Glomerular endothelial cell (primary cell): ENCODE data around the gene C15orf40. TPM values are rescaled to one million over a fixed set of nuclear protein-coding genes. Genes with fewer than 3 reads are reported as not detected.
"Not testable (repeated sequence)": the region's sequence is repeated elsewhere in the genome, so short reads cannot be mapped to it uniquely, and the experiment has no call there.

Source experiments
- DNase-seq: peaks from one replicate; pipeline ENCODE4 v3.0.0-alpha.2; 2011; ENCODE audit warnings: low read depth, low spot score; ENCODE audit errors: extremely low read depth
- total RNA-seq: library from RNA; depleted of rRNA; stranded (reverse); fragments of >200 nt; gene quantifications from 2 replicates; pipeline ENCODE4 v1.2.3, GENCODE V29; 2015

Gene C15orf40
- total RNA-seq, 1 donor from 2014 or later: 8.0 TPM

DNA sequence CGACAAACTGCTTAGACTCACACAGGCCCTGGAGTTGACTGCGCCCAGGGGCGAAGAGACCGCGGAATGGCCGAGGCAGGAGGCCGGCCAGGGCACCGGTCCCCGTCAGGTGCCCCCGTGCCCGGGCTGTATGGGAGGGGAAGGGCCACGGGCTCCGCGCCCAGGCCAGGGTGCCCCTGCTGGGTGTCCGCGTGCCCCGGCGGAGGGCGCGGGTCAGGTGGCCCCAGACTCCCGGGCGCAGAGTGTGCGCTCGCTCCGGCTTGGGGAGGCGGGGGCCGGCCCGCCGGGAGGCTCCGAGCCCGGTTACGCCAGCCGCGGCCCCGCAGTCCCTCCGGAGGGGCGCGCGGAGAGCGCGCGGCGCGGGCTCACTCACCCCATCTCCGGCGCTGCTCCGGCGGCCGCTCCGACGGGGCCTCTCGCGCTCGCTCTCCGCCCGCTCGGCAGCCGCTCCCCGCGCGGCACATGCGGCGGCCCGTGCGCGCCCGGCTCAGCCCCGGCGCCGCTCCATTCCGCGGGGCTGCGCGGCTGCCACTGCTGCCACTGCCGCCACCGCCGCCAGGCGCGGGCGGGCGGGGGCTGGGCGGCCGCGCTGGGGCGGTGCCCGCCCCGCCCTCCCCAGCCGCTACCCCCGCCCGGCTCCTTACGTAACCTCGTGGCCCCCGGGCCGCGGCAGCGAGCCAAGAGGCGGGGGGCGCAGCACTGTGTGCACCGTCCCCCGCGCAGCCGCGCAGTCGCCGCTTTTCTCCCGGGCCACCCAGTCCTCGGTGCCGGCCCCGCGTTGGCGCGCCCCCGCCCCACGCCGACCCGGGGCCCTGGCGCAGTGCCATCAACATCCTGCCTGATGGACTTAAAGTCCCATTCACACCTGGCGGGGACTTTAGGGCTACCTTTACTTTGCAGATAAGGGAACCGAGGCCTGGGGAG, 59.0 kb downstream of the C15orf40 start, which contains the start of gene HOMER2:
TSS of gene HOMER2 (minus strand) at position 563 of the 924 bp plus-strand sequence. CDS start at position 378, 185 bp downstream.
- no peak for DNase-seq

- no peak for DNase-seq
Observed at GRCh38 chr15:82951472-82952157, 59.8 kb downstream of the C15orf40 start.

- no peak for DNase-seq
Observed at GRCh38 chr15:82950746-82951370, 60.6 kb downstream of the C15orf40 start.

GRCh38 chr15:82950295-82950694, 61.1 kb downstream of the C15orf40 start:
- DNase-seq: no peak

- DNase-seq: no peak
Observed at GRCh38 chr15:82946155-82946701, 65.2 kb downstream of the C15orf40 start.

DNA sequence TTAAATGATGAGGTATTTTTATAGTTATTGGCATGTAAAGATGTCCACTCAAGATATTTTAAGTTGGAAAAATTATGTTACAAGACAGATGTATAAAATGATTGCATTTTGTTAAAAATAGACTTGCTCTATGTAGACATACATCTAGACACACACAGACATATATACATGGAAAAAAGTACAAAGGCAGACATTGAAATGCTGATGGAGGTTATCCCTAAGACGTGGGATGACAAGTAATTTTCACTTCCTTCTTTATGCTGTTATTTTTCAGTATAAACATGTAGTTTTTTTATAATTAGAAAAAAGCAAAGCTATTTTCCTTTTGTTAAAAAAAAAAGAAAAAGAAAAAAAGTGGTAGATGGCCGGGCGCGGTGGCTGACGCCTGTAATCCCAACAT, 66.1 kb downstream of the C15orf40 start:
- no peak for DNase-seq

- no peak for DNase-seq
Observed at GRCh38 chr15:82944821-82945220, 66.6 kb downstream of the C15orf40 start.

DNA sequence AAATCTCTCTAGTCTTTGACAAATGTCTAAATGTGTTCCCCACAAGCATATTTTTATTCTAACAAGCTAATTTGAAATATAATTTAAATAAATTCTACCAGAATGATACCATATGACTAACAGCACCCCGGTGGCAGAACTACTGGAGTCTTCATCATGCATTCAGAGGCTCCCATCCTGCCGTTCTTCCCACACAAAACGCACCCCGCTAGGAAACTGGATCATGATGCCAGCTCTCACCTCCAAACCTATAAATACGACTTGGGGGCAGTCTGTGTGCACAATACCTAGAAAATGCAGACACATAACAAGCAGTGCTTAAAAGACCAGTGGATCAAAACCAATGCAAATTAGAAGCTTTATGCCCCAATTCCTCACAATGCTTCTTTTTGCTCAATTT, 67.4 kb downstream of the C15orf40 start:
- DNase-seq: no peak

- DNase-seq: no peak
Observed at GRCh38 chr15:82943176-82943575, 68.3 kb downstream of the C15orf40 start.

DNA sequence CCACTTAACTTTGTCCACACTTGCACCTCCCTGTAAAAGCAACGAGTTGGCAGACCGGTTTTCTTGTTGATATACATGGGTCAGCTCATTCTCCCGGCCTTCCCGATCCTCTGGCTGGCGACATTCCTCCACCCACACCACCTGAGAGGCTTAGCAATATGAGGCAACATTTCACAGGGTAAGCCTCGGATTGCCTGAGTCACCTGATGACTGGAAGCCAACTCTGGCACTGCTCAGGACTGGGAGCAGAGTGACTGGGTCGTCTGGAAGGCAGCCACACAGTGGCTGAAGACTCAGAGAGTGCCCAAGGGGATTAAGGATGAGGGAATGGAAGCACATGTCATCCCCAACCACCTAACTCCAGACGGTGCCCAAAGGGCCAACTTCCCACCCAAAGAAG, 68.7 kb downstream of the C15orf40 start:
- no peak for DNase-seq

- not testable (repeated sequence) for DNase-seq
Observed at GRCh38 chr15:82939678-82940077, 71.8 kb downstream of the C15orf40 start.

Other genes with a start within 250 kb of the C15orf40 start
- 0.47 TPM in 1 of 2 replicates, not detected in the other for gene FSD2, start 205.6 kb downstream of the C15orf40 start, total RNA-seq
- 7.9 and 11.6 TPM in 2 replicates for gene WHAMM, start 202.0 kb downstream of the C15orf40 start, total RNA-seq
- 8.5 and 15.5 TPM in 2 replicates for gene HOMER2, start 58.9 kb downstream of the C15orf40 start, total RNA-seq
- 16.5 and 17.5 TPM in 2 replicates for gene RAMAC, start 25.4 kb downstream of the C15orf40 start, total RNA-seq
- gene BTBD1, start 55.6 kb upstream of the C15orf40 start, total RNA-seq: 94.9 and 111 TPM in 2 replicates
- gene TM6SF1, start 96.0 kb upstream of the C15orf40 start, total RNA-seq: 23.0 and 38.0 TPM in 2 replicates
- gene HDGFL3, start 196.2 kb upstream of the C15orf40 start, total RNA-seq: 42.0 and 66.2 TPM in 2 replicates